MCF 10A (cell line): ENCODE data around the gene NBEAL2. TPM values are rescaled to one million over a fixed set of nuclear protein-coding genes. Genes with fewer than 3 reads are reported as not detected.

Experiments
- BruUV-seq: library from RNA; stranded (reverse); fragments of 400-500 nt; replicated peaks from 2 replicates; lab custom pipeline; 2021; lab: Mats Ljungman, UMichigan
- CTCF ChIA-PET: fragments of 300-600 bp; sonication (Branson Sonifier 250); formaldehyde crosslinking; extraction: SDS; loops from one replicate; lab custom pipeline; 2021; ENCODE audit warnings: antibody characterized with exemption, inconsistent platforms; lab: Yijun Ruan, JAX
- POLR2A ChIA-PET: fragments of 300-600, 350-650 bp; sonication (Branson Sonifier 250); formaldehyde crosslinking; extraction: SDS; loops from one replicate; lab custom pipeline; 2020; ENCODE audit warnings: antibody characterized with exemption, inconsistent platforms; lab: Yijun Ruan, JAX
- DNase-seq: peaks from one replicate; pipeline ENCODE4 v3.0.0-alpha.2; 2018; ENCODE audit not compliant: unreplicated experiment
- H3K27ac Mint-ChIP-seq: one replicate; pipeline ENCODE4 v1.8.0; 2022; ENCODE audit warnings: mild to moderate bottlenecking, low read depth, mixed read lengths; ENCODE audit not compliant: unreplicated experiment
- H3K27me3 Mint-ChIP-seq: one replicate; pipeline ENCODE4 v1.8.0; 2022; ENCODE audit warnings: mixed read lengths; ENCODE audit not compliant: insufficient read depth, unreplicated experiment
- H3K36me3 Mint-ChIP-seq: one replicate; pipeline ENCODE4 v1.8.0; 2022; ENCODE audit warnings: mild to moderate bottlenecking, moderate library complexity, mixed read lengths; ENCODE audit not compliant: insufficient read depth, unreplicated experiment
- H3K4me1 Mint-ChIP-seq: one replicate; pipeline ENCODE4 v1.8.0; 2022; ENCODE audit warnings: mixed read lengths; ENCODE audit not compliant: insufficient read depth, unreplicated experiment
- H3K4me3 Mint-ChIP-seq: one replicate; pipeline ENCODE4 v1.8.0; 2022; ENCODE audit warnings: mild to moderate bottlenecking, moderate library complexity, mixed read lengths; ENCODE audit not compliant: unreplicated experiment
- H3K9me3 Mint-ChIP-seq: one replicate; pipeline ENCODE4 v1.8.0; 2022; ENCODE audit warnings: mixed read lengths; ENCODE audit not compliant: unreplicated experiment
- CTCF ChIP-seq: fragments of 200-600 bp; IDR thresholded peaks from one replicate; pipeline ENCODE4 v1.8.0; 2022; ENCODE audit warnings: antibody characterized with exemption, mild to moderate bottlenecking; ENCODE audit not compliant: unreplicated experiment
- intact Hi-C: fragments of 100-400 bp; cut with micrococcal nuclease; formaldehyde crosslinking; loops from 2 replicates; pipeline ENCODE4 v1.14.1; 2022
- total RNA-seq: library from RNA; stranded (reverse); gene quantifications from 2 replicates; pipeline ENCODE4 v1.2.3, GENCODE V29; 2022

Gene NBEAL2
- total RNA-seq, 1 experiment from 2014 or later = 14.2 TPM

DNA sequence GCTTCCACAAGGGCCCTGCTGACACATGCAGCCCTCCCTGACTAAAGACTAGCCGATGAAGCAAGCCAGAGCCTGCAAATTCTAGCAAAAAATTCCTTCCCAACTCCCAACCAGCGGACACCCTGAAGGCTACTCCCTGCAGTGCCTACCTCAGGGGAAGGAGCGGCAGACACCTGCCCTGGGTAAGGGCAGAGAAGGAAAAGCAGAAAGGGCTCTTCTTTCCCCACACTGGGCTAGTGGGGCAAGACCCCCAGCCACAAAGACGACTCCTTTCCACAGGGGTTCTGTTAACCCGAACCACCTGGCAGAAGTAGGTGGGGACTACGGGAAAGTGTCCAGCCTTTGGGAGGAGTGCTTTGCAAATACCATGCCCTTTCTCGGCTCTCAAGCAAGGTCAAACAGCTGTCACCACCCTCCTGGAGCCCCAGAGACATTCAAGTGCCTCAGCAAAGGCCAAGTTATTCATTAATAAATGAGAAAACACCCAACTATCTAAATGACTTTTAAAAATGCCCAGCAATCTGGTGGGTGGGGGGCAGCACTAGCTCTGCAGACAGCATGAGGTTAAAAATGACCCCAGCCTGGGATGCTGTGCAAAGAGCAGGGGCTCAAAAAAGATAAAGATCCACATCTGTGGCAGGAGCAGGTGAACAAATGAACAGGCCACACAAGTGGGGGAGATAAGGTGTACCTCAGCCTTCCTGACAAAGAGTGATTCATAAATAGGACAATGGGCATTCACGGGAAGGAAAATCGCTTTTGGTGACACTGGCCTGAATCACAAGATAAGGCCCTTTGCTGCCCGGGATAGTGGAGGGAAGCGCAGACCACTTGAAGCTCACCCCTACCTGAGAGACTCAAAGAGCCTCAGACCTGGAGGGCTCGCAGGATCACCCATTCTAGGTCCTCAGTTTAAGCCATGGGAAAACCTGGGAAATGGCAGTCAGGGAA, 36.0 kb upstream of the NBEAL2 start:
- POLR2A ChIA-PET = interaction anchor here (0.8 to 1.2 kb wide), 3 partner anchors 10 to 438 kb away, joined by 3 read pairs; partner anchors contain the start of gene PTPN23
- no peak for DNase-seq
- no TSS peak for BruUV-seq
- Mint-ChIP-seq H3K27me3 (no peaks in the 10 kb centered on the region), H3K4me1 (peaks cover 60% of the 10 kb centered on the region), H3K4me3 (no peak overlapping the region), H3K36me3 (peaks cover 30% of the 10 kb centered on the region), H3K9me3 (no peaks in the 10 kb centered on the region), H3K27ac (no peak overlapping the region)
- CTCF ChIA-PET = interaction anchor here (0.6 to 4.8 kb wide), 4 partner anchors 8 to 414 kb away, joined by 3 to 25 read pairs (median 4); no protein-coding TSS in a partner anchor
- TF ChIP-seq CTCF = no peak
- intact Hi-C loops = no loop called here

- CTCF ChIA-PET = interaction anchor here (0.6 to 4.8 kb wide), 2 partner anchors 9 to 415 kb away, joined by 3 to 25 read pairs; no protein-coding TSS in a partner anchor
- Mint-ChIP-seq H3K27me3 (no peaks in the 10 kb centered on the region), H3K4me1 (peaks cover 67% of the 10 kb centered on the region), H3K36me3 (peaks cover 23% of the 10 kb centered on the region), H3K9me3 (no peaks in the 10 kb centered on the region), H3K27ac (peak overlapping the region; percentile 62), H3K4me3 (no peak overlapping the region)
- POLR2A ChIA-PET = interaction anchor here (0.6 to 0.8 kb wide), 3 partner anchors 23 to 437 kb away, joined by 3 read pairs; partner anchors contain the start of gene PTPN23
- intact Hi-C loops = no loop called here
- DNase-seq = no peak
- no TSS peak for BruUV-seq
- TF ChIP-seq CTCF = no peak
Observed at GRCh38 chr3:46944191-46944590, 35.3 kb upstream of the NBEAL2 start.

DNA sequence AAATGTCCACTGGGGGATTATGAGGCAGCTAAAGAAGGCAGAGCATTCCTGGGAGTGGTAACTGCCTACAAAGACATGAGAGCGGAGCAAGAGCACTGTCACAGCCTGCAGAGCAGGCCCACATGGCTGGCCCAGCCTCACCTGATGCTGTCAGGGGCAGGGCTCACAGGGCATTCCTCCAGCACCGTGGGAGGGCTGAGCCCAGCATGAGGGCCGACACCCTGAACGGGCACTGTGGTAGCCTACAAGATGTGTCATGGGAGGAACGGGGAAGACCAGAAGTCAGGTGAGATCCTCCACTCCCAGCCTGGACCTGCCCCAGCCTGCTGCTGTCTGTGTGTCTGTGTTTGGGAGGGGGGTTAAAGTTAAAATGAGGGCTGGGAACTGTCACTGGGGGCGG, 33.0 kb upstream of the NBEAL2 start:
- BruUV-seq = no TSS peak
- peak; percentile 40 for DNase-seq
- ChIA-PET POLR2A (interaction anchor here (1.3 to 3.1 kb wide), 4 partner anchors 11 to 251 kb away, joined by 3 to 34 read pairs (median 16); partner anchors contain the start of genes CCDC12 and NBEAL2), CTCF (interaction anchor here (0.8 to 4.8 kb wide), 5 partner anchors 8 to 52 kb away, joined by 3 to 25 read pairs (median 5); no protein-coding TSS in a partner anchor)
- Mint-ChIP-seq H3K4me1 (peaks cover 62% of the 10 kb centered on the region), H3K36me3 (peaks cover 6% of the 10 kb centered on the region), H3K27ac (peak overlapping the region; percentile 36), H3K4me3 (no peak overlapping the region), H3K9me3 (no peaks in the 10 kb centered on the region), H3K27me3 (no peaks in the 10 kb centered on the region)
- TF ChIP-seq CTCF = no peak
- intact Hi-C loops = no loop called here
